Neural crest cell (in vitro differentiated cells): Measurements from ENCODE around the gene SYT17. TPM values are rescaled to one million over a fixed set of nuclear protein-coding genes. Genes with fewer than 3 reads are reported as not detected.

Experiments used
- DNase-seq: peaks from one replicate; pipeline ENCODE4 v3.0.0; 2021; ENCODE audit warnings: low read depth, mixed read lengths, low spot score
- H3K27ac Mint-ChIP-seq: one replicate; pipeline ENCODE4 v1.8.0; 2021; ENCODE audit warnings: mild to moderate bottlenecking, mixed read lengths; ENCODE audit not compliant: unreplicated experiment
- H3K27me3 Mint-ChIP-seq: 2 replicates; pipeline ENCODE4 v1.8.0; 2021; ENCODE audit warnings: low read depth, mild to moderate bottlenecking, mixed read lengths
- H3K36me3 Mint-ChIP-seq: 2 replicates; pipeline ENCODE4 v1.8.0; 2021; ENCODE audit warnings: low read depth, mild to moderate bottlenecking, mixed read lengths
- H3K4me1 Mint-ChIP-seq: 2 replicates; pipeline ENCODE4 v1.8.0; 2021; ENCODE audit warnings: mixed read lengths
- H3K4me3 Mint-ChIP-seq: one replicate; pipeline ENCODE4 v1.8.0; 2021; ENCODE audit warnings: mild to moderate bottlenecking, mixed read lengths
- H3K9me3 Mint-ChIP-seq: 2 replicates; pipeline ENCODE4 v1.8.0; 2021; ENCODE audit warnings: mixed read lengths
- total RNA-seq: library from RNA; stranded (reverse); gene quantifications from 2 replicates; pipeline ENCODE4 v1.2.1, GENCODE V29; 2021
- TF ChIP-seq, protein P1 (sequence below): fragments of 200-600 bp; sonication (generic); conservative IDR thresholded peaks from 2 replicates; pipeline ENCODE4 v1.5.0; 2021; ENCODE audit warnings: antibody characterized with exemption, mild to moderate bottlenecking

The SYT17 gene
- total RNA-seq, 1 donor from 2014 or later = 3.1 TPM

DNA sequence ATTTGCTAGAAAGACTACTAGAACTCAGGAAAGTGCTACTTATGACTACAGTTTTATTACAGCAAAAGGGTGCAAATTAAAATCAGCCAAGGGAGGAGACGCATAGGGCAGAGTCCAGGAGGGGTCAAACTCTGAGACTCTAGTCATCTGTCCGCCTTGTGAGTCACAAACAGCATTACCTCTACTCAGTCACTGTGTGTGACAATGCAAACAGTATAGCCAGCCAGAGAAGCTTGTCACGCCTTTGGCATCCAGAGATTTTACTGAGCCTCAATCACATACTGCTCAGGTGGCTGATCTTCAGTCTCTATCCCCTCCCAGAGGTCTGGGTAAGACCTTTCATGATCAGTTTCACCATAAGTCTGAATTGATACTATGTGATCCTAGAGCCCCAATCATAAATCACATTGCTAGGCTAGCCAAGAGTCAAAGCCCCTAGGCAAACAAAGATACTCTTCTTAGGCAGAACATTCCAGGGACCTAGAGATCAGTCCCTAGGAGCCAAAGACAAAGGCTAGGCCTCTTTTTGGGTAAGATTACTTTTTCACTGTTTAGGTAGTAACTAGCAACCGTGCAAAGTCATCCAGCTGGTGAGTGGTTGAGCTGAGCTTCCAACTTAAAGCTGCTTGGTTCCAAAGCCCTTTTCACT lies 68.6 kb downstream of the SYT17 start:
- Mint-ChIP-seq H3K27ac (no peak overlapping the region), H3K4me1 (no peaks in the 10 kb centered on the region), H3K9me3 (peaks cover 9% of the 10 kb centered on the region), H3K4me3 (no peak overlapping the region), H3K36me3 (peaks cover 7% of the 10 kb centered on the region), H3K27me3 (no peaks in the 10 kb centered on the region)
- DNase-seq = no peak
- TF ChIP-seq, protein P1, sequence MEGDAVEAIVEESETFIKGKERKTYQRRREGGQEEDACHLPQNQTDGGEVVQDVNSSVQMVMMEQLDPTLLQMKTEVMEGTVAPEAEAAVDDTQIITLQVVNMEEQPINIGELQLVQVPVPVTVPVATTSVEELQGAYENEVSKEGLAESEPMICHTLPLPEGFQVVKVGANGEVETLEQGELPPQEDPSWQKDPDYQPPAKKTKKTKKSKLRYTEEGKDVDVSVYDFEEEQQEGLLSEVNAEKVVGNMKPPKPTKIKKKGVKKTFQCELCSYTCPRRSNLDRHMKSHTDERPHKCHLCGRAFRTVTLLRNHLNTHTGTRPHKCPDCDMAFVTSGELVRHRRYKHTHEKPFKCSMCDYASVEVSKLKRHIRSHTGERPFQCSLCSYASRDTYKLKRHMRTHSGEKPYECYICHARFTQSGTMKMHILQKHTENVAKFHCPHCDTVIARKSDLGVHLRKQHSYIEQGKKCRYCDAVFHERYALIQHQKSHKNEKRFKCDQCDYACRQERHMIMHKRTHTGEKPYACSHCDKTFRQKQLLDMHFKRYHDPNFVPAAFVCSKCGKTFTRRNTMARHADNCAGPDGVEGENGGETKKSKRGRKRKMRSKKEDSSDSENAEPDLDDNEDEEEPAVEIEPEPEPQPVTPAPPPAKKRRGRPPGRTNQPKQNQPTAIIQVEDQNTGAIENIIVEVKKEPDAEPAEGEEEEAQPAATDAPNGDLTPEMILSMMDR = no peak

DNA sequence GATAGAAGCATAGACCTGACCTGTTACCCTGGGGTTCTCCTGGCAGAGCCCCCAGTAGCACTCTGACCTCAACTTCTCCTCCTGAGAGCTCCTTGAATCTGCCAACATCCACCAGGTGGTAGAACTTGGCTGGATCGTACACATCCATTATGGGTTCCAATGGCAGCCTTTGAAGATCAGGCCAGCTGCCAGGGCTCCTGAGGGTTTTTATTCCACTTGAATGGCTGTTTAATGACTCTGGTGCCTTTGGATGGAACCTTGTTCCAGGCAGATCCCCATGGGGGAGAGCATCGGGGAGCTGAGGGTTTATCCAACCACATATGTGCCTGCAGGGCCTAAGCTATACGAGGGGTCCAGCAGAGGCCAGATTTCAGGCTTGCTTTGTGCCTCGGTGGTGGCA lies 70.4 kb downstream of the SYT17 start:
- H3K27me3 Mint-ChIP-seq = no peaks in the 10 kb centered on the region
- DNase-seq = no peak
- no peak overlapping the region for H3K27ac Mint-ChIP-seq
- TF ChIP-seq, protein P1 = no peak
- H3K4me3 Mint-ChIP-seq = no peak overlapping the region
- peaks cover 7% of the 10 kb centered on the region for H3K36me3 Mint-ChIP-seq
- peaks cover 9% of the 10 kb centered on the region for H3K9me3 Mint-ChIP-seq
- no peaks in the 10 kb centered on the region for H3K4me1 Mint-ChIP-seq

DNA sequence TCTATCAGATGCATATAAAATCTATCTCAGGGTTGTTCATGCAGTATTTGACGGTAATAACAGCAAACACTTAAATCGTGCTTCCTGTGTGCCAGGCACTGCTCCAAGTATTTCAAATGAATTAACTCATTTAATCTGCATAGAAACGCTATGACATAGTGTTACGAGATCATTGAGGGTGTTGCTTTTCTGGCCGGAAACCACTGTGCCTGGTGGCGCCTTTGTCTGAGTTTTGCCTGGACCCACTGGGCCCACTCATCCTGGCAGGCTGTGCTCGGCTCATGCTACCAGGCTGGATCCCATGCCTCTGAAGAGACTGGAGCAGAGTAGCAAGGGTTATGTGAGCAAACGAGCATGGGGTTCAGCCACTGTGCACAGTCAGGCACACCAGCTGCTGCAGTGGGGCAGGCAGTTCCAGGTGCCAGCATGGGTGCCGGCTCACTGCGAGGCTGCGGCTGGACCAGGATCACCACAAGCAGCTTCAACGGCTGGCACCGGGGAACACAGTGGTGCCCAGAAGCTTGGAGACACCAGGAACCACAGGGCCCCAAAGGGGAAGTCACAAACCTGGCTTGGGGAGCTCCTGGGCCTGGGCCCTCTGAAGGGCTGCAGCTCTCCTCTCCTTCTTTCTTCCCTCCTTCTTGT lies 71.6 kb downstream of the SYT17 start:
- Mint-ChIP-seq H3K27ac (no peak overlapping the region), H3K4me1 (no peaks in the 10 kb centered on the region), H3K4me3 (no peak overlapping the region), H3K9me3 (peaks cover 9% of the 10 kb centered on the region), H3K27me3 (no peaks in the 10 kb centered on the region), H3K36me3 (peaks cover 7% of the 10 kb centered on the region)
- no peak for DNase-seq
- TF ChIP-seq, protein P1 = no peak

DNA sequence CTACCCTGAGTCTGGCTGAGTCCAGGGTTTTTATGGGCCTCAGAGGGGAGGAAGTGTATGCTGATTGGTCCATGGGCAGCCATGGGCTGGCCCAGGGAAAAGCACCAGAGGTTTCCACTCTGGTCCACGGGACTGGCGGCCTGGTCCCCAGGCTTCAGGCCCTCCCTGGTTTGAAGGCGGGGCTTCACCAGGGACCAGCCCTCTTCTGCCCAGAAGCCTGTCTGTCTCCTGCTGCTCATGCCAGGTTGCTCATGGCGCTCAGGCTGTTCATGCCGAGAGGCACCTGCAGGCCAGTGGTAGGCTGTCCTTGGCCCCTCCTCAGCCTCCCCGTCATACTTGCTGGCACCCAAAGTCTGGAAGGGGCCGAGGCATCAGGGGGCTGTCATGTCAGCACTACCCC lies 72.5 kb downstream of the SYT17 start:
- no peak for DNase-seq
- Mint-ChIP-seq H3K4me3 (no peak overlapping the region), H3K36me3 (peaks cover 3% of the 10 kb centered on the region), H3K9me3 (peaks cover 2% of the 10 kb centered on the region), H3K27ac (no peak overlapping the region), H3K4me1 (no peaks in the 10 kb centered on the region), H3K27me3 (no peaks in the 10 kb centered on the region)
- TF ChIP-seq, protein P1 = no peak

DNA sequence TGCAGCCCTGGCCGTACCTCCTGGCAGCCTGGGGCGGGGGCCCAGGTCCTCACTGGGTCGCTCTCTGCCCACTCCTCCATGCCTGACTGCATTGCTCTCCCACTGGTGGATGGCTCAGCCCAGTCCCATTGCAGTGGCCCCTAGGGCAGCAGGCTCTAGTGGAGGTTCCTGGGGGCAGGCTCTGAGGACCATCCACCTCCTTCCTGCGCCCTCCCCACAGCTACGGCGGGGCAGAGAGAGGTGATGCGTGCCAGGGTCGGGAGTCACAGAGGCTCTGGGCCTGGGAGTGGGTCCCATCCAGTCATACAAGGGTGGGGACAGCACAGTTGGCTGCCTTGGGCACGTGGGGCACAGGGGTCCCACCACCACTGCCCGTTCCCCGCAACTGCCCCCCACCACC lies 73.5 kb downstream of the SYT17 start:
- DNase-seq = no peak
- no peaks in the 10 kb centered on the region for H3K27me3 Mint-ChIP-seq
- no peaks in the 10 kb centered on the region for H3K4me1 Mint-ChIP-seq
- H3K27ac Mint-ChIP-seq = no peak overlapping the region
- TF ChIP-seq, protein P1 = no peak
- no peak overlapping the region for H3K4me3 Mint-ChIP-seq
- no peaks in the 10 kb centered on the region for H3K36me3 Mint-ChIP-seq
- H3K9me3 Mint-ChIP-seq = no peaks in the 10 kb centered on the region
